ENCODE measurements around the gene CD68. TPM values are rescaled to one million over a fixed set of nuclear protein-coding genes. Genes with fewer than 3 reads are reported as not detected.
"Not testable (repeated sequence)": the region's sequence is repeated elsewhere in the genome, so short reads cannot be mapped to it uniquely, and the experiment has no call there.

CD68 gene
- polyA plus RNA-seq, 3 donors = 56.7 to 63.5 (median 62.6) TPM

DNA sequence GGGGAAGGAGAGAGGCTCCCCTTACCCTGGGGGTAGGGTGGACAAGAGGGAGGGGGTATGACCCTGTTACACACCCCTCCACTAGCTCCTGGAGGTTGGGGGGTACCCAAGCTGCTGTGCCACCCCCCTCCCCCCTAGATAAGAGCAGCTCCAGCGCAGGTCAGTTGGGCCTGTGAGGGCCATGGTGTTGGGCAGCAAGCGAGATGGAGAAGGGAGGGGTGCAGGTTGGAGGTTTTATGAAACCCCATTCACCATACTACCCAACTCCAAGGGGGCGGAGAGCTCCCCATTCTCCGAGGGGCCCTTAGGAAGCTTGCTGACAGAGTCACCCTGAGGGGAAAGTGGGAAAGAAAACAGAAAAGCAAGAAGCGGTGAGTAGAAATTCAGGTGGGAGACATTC lies 12.2 kb downstream of the CD68 start:
- no peak for DNase-seq (ENCODE audit: extremely low read depth in 1 of 11, low read depth in 9 of 11, low spot score in 4 of 11)

DNA sequence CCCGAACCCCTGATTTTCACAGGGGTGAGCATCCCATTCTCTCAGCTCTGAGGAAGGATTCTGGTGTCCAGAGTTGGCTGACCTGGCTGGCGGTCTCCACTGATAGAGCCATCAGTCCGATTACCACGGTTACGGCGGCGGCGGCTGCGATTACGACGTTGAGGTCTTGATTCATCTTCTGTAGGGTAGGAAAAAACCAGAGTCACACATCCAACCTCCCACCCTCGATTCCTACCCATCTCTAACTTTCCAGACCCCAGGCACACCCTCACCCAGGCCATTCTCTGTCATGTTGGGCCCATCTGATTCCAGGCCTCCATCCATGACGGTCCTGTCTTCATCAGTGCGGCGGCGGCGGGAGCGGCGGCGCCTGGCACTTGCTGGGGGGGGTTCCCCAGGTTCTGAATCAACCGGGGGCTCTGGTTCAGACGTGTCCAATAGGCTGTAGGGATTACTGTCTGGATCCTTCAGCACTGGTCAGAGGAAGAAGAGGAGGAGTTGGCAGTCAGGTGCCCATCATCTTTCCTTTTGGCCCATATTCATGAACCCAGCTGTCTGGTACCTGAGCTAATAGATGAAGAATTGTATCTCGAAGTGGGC lies 13.1 kb downstream of the CD68 start:
- DNase-seq (ENCODE audit: extremely low read depth in 1 of 11, low read depth in 9 of 11, low spot score in 4 of 11) = no peak

DNA sequence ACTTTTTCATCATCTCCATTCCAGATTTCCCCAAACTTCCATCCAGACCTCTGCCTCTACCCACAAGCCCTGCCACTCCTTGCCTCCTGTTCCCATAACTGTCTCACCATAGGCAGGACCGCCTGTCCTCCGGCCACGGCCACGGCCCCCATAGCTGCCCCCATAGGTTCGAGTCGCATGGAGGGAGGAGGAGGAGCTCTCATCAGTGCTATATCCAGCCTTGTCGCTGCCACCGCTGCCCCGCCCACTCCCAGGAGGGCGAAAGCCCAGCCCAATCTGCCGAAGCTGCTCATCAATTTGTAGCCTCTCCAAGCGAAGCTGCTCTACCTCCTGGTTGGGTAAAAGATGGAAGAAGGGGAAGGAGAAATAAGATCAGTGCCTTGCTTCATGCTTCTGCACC lies 13.9 kb downstream of the CD68 start:
- no peak for DNase-seq (ENCODE audit: extremely low read depth in 1 of 11, low read depth in 9 of 11, low spot score in 4 of 11)

DNA sequence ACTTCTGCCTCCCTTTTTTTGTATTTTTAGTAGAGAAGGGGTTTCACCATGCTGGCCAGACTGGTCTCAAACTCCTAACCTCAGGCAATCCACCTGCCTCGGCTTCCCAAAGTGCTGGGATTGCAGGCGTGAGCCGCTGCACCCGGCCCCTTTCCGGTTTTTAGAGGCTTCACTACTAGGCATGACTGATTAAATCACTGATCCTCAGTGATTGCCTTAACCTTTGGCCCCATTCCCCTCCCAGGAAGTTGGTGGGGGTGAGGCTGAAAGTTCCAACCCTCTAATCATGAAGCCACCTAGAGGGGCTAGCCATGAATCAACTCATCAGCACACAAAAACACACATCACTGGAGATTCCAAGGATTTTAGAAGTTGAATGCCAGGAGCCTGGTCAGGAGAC lies 18.1 kb downstream of the CD68 start:
- not testable (repeated sequence) for DNase-seq (ENCODE audit: extremely low read depth in 1 of 11, low read depth in 9 of 11, low spot score in 4 of 11)

DNA sequence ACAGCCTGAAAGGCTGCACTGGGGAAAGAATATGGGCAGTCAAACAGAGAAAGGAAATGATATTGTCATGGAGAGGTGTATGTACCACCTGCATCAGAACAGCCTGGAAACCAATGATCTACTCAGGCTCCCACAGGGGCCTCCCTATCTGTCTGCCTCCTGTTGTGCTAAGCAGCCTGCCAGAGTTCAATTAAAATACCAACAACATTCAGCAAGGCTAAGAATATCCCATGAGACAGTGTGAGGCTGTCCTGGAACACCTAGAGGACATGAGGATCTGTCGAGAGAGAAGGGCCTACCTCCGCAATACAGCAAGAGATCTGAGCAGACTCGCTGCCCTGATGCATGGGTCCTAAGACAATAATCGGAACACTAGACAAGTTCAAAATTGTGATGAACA lies 26.8 kb downstream of the CD68 start:
- DNase-seq (ENCODE audit: extremely low read depth in 1 of 11, low read depth in 9 of 11, low spot score in 4 of 11) = no peak

DNA sequence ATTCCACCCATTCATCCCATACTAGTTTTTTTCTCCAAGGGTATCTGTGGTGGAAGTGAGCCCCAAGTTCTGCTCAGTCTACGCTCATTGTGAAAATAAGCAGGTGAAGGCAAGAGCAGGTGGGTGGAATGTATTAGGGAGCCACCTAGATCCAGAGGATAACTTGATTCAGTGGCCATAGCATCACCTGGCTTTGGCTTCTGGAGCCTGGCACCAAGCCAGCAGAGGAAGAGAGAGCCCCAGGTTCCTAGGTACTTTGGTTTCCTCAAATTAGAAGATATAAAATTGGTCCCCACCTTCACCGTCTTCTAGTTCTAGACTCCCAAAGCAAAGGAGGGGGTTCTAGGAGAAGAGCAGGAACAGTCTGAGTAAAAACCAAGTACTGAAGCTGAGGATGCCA lies 31.2 kb downstream of the CD68 start:
- no peak for DNase-seq (ENCODE audit: extremely low read depth in 1 of 11, low read depth in 9 of 11, low spot score in 4 of 11)

DNA sequence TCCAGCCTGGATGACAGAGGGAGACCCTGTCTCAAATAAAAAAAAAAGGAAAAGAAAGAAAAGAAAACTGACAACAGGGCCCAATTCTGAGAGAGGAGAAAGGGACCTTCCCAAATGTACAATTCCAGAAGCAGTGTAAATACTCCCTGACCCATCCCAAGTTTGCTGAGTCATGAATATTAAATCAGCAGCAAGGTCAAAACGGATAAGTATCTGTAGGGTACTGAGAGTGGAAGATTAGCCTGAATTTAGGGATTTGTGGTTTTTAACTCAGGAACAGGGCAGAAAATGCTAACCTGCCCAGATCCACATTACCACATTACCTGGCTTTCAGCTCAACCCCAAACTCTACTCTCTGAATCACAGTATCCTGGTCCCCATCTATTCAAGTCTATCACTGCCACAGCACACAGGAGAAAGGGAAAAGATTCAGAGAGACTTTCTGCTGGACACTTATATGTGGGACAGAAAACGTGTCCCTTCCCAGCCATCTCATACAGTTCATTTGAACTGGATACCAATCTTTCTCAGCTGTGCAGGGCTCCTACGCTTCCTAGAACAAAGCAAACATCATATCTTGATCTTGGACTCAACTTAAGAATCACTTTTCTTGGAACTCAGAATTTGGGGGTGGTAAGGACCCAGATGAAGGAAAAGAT lies 32.3 kb downstream of the CD68 start:
- no peak for DNase-seq (ENCODE audit: extremely low read depth in 1 of 11, low read depth in 9 of 11, low spot score in 4 of 11)

DNA sequence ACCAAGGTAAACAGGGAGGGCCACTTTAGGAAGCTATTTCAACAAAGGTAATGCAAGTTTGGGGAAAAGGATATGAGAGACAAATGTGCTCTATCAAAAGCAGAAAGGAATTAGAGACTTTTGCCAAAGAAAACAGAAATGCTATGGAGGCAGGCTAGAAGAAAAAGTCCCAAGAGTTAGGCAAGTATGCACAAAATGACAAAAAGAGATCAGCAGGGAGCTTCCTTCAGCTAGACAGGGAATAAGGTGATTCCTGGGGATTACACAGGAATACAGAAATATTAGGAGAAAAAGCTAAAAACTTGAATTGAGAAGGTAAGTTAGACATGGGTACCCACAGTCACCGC lies 32.8 kb downstream of the CD68 start:
- no peak for DNase-seq (ENCODE audit: extremely low read depth in 1 of 11, low read depth in 9 of 11, low spot score in 4 of 11)

DNA sequence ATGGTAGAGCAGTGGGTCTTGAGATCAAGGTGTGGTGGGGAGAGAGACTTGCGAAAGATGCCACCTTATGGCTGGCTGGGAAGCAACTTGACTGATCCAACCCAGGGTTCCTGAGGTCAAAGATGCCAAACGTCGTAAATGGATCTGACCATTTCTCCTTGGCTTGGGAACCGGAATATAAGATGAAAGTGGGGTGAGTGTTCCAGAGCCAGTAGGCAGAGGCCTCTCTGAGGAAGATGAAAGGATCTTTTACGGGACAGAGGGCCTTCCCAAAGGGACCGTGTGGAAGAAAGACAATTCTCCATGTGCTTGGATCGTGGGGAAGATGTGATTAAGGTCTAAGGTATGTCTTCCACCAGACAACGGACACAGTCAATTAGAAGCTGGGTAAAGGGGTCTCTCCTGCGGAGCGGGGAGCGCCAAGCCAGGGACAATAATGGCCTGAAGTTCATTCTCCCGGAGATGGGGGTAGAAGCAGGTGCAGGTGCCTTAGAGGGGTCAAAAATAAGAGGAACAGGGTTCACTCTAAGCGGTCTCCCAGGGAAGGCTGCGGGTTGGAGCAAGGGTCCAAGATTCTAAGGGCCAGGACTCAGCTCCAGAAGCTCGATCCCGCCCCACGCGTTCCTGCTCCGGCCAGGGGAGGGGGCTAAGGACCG lies 34.5 kb downstream of the CD68 start:
- DNase-seq (ENCODE audit: extremely low read depth in 1 of 11, low read depth in 9 of 11, low spot score in 4 of 11) = no peak

DNA sequence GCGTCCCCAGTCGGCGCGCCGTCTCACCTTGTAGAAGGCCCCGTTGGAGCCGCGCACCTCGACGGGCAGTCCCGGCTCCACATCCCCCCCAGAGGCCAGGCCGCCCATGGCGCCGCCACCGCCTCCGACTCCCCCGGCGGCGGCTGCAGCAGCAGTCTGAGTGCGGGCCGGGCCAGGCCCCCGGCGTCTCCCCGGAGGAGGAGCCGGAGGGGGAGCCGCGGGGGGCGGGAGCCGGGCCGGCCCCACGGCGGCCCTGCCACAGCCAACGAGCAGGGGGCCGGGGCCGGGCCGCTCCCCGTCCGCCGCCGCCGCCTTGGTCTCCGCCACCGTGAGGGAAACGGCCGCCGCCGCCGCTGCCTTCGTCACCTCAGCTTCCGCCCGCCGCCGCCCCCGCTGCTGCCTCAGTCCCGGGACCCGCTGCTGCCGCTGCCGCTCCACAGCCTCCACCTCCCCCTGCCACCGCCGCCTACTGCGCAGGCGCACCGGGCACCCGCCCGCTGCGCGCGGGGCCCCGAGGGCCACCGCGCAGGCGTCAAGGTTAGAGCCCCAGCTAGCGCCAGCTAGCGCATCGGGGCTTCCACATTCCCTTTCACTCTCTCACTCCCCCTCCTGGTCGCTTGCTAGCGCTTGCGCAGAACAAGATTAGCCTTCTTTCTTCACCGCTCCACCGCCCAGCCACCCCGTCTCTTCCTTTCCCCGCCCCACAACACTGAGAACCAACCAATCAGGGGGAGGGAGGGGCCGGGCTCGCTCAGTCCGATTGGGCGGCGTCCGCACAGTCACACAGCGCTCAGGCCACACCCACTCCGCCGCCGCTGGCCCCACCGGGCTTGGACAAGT lies 35.2 kb downstream of the CD68 start, which contains the start of gene FXR2:
FXR2 (minus strand) TSS at position 473 of the 840 bp plus-strand sequence; CDS start at position 108, 365 bp downstream.
- peak; percentile 99 to 100 (median 100) for DNase-seq (ENCODE audit: extremely low read depth in 1 of 11, low read depth in 9 of 11, low spot score in 4 of 11)

DNA sequence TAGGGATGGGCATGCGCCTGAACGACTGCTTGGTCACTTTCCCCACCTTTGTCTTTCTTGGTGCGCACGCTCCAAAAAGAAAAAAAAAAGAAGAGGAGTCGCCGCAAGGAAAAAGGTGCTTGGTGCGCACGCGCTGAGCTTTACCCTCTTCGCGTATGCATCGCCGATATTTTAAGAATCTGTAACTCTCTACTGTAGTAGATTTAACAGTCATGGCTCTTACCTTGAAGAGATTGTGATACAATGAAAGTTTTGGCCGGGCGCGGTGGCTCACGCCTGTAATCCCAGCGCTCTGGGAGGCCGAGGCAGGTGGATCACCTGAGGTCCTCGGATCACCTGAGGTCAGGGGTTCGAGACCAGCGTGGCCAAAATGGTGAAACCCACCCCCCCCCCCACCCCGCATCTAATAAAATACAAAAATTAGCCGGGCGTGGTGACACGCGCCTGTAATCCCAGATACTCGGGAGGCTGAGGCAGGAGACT lies 35.9 kb downstream of the CD68 start:
- DNase-seq (ENCODE audit: extremely low read depth in 1 of 11, low read depth in 9 of 11, low spot score in 4 of 11) = no peak

DNA sequence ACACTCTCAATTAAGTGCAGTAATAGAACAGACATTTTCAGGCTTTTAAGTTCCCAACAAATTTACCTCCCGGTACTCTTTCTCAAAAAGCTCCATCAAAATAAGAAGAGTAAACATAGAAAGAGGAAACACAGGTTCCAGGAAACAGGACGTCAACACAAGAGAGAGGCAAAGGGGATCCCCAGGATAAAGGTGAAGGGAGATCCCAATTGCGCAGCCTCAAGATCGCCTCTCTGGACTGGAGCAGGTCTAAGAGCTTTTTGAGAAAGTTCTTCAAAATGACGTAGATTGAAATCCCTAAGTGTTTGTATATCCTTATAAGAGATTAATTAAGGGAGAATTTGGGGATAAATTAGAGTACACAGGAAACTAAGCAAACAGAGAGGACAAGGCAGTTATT lies 39.2 kb downstream of the CD68 start:
- no peak for DNase-seq (ENCODE audit: extremely low read depth in 1 of 11, low read depth in 9 of 11, low spot score in 4 of 11)

DNA sequence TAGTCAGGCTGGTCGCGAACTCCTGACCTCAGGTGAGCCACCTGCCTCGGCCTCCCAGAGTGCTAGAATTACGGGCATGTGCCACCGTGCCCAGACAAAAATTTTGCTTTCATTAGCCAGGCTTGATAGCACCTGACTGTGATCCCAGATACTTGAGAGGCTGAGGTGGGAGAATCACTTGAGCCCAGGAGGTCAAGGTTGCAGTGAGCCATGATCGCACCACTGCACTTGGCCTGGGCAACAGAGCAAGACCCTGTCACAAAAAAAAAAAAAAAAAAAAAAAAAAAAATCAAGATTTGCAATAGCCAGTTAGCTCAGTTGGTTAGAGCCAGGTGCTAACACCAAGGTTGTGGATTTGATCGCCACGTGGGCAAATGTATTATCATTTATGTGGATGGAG lies 41.4 kb downstream of the CD68 start:
- no peak for DNase-seq (ENCODE audit: extremely low read depth in 1 of 11, low read depth in 9 of 11, low spot score in 4 of 11)

DNA sequence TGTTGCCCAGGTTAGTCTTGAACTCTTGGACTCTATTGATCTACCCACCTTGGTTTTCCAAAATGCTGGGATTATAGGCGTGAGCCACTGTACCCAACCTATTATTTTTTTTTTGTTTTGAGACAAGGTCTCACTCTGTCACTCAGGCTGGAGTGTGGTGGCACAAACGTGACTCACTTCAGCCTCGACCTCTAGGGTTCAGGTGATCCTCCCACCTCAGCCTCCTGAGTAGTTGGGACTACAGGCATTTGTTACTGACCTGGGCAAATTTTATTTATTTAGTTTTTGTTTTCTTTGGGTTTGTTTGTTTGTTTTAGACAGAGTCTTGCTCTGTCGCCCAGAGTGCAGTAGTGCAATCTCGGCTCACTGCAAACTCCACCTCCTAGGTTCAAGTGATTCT lies 44.2 kb downstream of the CD68 start:
- DNase-seq (ENCODE audit: extremely low read depth in 1 of 11, low read depth in 9 of 11, low spot score in 4 of 11) = no peak

DNA sequence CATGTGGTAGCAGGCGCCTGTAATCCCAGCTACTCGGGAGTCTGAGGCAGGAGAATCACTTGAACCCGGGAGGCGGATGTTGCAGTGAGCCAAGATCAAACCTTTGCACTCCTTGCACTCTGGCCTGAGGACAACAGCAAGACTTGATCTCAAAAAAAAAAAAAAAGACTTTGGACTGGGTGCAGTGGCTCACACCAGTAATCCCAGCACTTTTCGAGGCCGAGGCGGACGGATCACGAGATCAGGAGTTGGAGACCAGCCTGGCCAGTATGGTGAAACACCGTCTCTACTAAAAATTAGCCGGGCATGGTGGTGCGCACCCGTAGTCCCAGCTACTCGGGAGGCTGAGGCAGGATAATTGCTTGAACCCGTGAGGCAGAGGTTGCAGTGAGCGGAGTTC lies 46.3 kb downstream of the CD68 start:
- DNase-seq (ENCODE audit: extremely low read depth in 1 of 11, low read depth in 9 of 11, low spot score in 4 of 11) = not testable (repeated sequence)

DNA sequence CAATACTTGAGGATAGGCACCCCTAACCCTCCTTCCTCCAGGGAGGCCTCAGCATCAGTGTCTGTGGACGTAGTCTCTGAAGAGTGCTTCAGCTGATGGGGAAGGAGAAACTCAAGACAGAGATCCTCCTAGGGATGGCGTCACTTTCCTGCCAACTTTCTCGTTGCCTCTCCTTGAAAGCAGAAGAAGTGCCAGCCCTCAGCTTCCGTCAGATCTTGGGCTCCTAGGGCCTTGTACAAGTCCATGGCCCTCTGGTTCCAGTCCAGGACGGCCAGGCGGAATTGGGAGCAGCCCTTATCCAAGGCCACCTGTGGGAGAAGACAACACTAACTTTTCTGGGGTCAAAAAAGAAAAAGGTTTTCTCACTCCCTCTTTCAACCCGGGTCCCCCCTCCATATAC lies 46.9 kb downstream of the CD68 start:
- DNase-seq (ENCODE audit: extremely low read depth in 1 of 11, low read depth in 9 of 11, low spot score in 4 of 11) = no peak

DNA sequence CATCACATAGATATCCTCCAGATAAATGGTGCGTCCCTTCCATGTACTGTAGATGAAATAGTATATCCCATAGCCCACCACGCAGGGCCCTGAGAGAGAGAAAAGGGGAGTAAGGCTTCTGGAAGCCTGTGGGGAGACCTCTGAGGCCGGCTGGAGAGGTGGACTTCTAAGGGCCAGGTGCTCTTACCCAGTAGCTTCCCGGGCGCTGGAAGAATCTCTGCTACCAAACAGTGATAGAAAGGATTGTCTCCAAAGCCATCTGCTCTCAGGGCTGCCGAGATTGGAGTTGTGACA lies 47.5 kb downstream of the CD68 start:
- no peak for DNase-seq (ENCODE audit: extremely low read depth in 1 of 11, low read depth in 9 of 11, low spot score in 4 of 11)

DNA sequence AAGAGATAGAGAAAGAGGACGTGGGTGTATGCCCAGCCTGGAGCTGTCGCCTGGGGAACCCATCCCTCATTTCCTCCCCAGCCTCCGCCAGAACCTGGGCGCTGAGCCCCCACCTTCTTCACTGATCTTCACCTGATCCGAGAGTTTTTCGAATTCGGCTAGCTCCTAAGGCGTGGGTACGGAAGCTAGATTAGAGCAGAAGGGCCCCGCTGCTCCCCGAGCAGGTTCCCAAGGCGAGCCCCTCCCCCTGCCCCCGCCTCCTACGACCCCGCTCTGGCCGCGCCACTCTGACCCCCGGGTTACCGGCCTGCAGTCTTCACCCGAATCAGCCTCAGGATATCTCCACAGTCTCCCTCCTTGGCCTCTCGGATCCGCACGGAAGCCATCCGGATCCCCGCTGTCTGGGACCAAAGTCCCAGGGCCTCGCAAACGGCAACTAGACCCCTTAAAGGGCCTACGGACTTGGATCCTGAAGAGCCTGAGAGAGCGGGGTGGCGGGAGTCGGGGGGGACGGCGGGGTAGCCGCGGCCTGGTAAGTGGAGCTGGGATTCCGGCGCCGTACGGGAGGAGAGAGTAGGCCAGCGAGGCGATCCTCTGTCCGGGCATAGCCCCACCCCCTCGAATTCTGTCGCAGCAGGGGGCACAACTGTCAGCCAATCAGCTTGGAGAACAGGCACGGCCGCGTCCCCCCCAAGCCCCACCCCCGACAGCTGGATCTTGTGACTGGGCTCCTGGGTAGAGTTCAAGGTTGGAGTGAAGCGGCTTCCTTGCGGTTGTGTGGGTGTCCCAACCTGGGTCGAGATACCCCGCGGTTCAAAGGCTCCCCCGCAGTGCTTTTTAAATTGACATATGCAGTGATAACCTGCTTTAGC lies 48.0 kb downstream of the CD68 start, which contains the start of gene SAT2:
SAT2 (minus strand) TSS at position 572 of the 872 bp plus-strand sequence; CDS start at position 386, 186 bp downstream.
- peak; percentile 80 to 95 (median 90) for DNase-seq (ENCODE audit: extremely low read depth in 1 of 11, low read depth in 9 of 11, low spot score in 4 of 11)
